ENCODE results near the gene RPL38. TPM values are rescaled to one million over a fixed set of nuclear protein-coding genes. Genes with fewer than 3 reads are reported as not detected.
A peak's percentile ranks its signal among the peaks of the same experiment; 100 is the strongest.

Gene RPL38
- total RNA-seq, 1 donor from 2014 or later: 393 TPM

DNA sequence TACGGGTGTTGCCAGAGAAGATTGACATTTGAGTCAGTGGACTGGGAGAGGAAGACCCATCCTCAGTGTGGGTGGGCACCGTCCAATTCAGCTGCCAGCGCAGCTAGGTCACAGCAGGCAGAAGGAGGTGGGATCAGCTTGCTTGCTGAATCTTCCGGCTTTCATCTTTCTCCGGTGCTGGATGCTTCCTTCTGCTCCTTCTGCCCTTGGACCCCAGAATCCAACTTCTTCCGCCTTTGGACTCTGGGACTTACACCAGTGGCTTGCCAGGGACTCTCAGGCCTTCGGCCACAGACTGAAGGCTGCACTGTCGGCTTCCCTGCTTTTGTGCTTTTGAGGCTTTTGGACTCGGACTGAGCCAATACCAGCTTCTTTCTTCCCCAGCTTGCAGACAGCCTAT lies 46.1 kb upstream of the RPL38 start:
- no peak overlapping the region for H3K27ac ChIP-seq
- no peaks in the 10 kb centered on the region for H3K4me1 ChIP-seq
- H3K9me3 ChIP-seq (ENCODE audit: low read depth): no peaks in the 10 kb centered on the region
- Mint-ChIP-seq H3K36me3 (no peaks in the 10 kb centered on the region), H3K4me3 (no peak overlapping the region), H3K9me3 (peaks cover 7% of the 10 kb centered on the region), H3K4me1 (peaks cover 11% of the 10 kb centered on the region), H3K27ac (no peak overlapping the region), H3K27me3 (ENCODE audit: insufficient read depth, low read depth) (peaks cover 4% of the 10 kb centered on the region)
- H2AFZ ChIP-seq (replicated peaks): no peak overlapping the region
- H3K27me3 ChIP-seq: no peaks in the 10 kb centered on the region
- H3F3A ChIP-seq (ENCODE audit: low read depth): no peaks in the 10 kb centered on the region
- H3K79me2 ChIP-seq (ENCODE audit: low read depth): no peaks in the 10 kb centered on the region
- H3K4me2 ChIP-seq: no peak overlapping the region
- TF ChIP-seq EZH2 (IDR thresholded peaks at IDR 0.05) (no peak), EZH2phosphoT487 (IDR thresholded peaks at IDR 0.05) (no peak)
- TF ChIP-seq, protein P1, sequence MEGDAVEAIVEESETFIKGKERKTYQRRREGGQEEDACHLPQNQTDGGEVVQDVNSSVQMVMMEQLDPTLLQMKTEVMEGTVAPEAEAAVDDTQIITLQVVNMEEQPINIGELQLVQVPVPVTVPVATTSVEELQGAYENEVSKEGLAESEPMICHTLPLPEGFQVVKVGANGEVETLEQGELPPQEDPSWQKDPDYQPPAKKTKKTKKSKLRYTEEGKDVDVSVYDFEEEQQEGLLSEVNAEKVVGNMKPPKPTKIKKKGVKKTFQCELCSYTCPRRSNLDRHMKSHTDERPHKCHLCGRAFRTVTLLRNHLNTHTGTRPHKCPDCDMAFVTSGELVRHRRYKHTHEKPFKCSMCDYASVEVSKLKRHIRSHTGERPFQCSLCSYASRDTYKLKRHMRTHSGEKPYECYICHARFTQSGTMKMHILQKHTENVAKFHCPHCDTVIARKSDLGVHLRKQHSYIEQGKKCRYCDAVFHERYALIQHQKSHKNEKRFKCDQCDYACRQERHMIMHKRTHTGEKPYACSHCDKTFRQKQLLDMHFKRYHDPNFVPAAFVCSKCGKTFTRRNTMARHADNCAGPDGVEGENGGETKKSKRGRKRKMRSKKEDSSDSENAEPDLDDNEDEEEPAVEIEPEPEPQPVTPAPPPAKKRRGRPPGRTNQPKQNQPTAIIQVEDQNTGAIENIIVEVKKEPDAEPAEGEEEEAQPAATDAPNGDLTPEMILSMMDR (IDR thresholded peaks at IDR 0.05): no peak
- no peak overlapping the region for H3K9ac ChIP-seq
- no peak for DNase-seq (ENCODE audit: low spot score)
- H3K4me3 ChIP-seq: no peak overlapping the region
- no peaks in the 10 kb centered on the region for H4K20me1 ChIP-seq (ENCODE audit: low read depth)
- H3K36me3 ChIP-seq: no peaks in the 10 kb centered on the region

DNA sequence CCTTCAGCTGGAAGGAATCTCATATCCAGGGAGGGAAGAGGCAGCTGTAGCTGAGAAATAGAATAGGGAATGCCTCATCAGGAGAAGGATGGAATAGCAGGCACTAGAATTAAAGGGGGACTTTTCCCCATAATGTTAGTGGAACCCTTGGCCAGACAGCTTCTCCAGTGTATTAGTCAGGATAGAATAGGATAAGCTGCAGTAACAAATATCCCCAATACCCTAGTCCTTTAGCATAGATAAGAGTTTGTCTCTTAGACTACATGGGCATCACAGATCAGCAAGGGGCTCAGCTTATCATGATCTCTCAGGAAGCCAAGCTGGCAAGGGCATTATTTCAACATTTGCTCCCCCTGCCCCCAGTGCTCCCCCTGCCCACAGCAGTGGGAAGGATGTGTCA lies 44.7 kb upstream of the RPL38 start:
- H3K27me3 Mint-ChIP-seq (ENCODE audit: insufficient read depth, low read depth): peaks cover 4% of the 10 kb centered on the region
- H3F3A ChIP-seq (ENCODE audit: low read depth): no peaks in the 10 kb centered on the region
- no peaks in the 10 kb centered on the region for H3K27me3 ChIP-seq
- no peaks in the 10 kb centered on the region for H3K36me3 ChIP-seq
- H3K4me1 ChIP-seq: peaks cover 7% of the 10 kb centered on the region
- no peak overlapping the region for H3K4me2 ChIP-seq
- no peak for TF ChIP-seq EZH2 (IDR thresholded peaks at IDR 0.05)
- TF ChIP-seq, protein P1 (IDR thresholded peaks at IDR 0.05): no peak
- no peak for TF ChIP-seq EZH2phosphoT487 (IDR thresholded peaks at IDR 0.05)
- H3K79me2 ChIP-seq (ENCODE audit: low read depth): no peaks in the 10 kb centered on the region
- H2AFZ ChIP-seq (replicated peaks): no peak overlapping the region
- no peaks in the 10 kb centered on the region for H4K20me1 ChIP-seq (ENCODE audit: low read depth)
- peaks cover 7% of the 10 kb centered on the region for H3K9me3 Mint-ChIP-seq
- H3K27ac ChIP-seq: no peak overlapping the region
- H3K36me3 Mint-ChIP-seq: no peaks in the 10 kb centered on the region
- DNase-seq (ENCODE audit: low spot score): no peak
- H3K4me3 Mint-ChIP-seq: no peak overlapping the region
- H3K9me3 ChIP-seq (ENCODE audit: low read depth): no peaks in the 10 kb centered on the region
- H3K9ac ChIP-seq: no peak overlapping the region
- no peak overlapping the region for H3K4me3 ChIP-seq
- H3K27ac Mint-ChIP-seq: peak overlapping the region; percentile 48
- H3K4me1 Mint-ChIP-seq: peaks cover 11% of the 10 kb centered on the region

DNA sequence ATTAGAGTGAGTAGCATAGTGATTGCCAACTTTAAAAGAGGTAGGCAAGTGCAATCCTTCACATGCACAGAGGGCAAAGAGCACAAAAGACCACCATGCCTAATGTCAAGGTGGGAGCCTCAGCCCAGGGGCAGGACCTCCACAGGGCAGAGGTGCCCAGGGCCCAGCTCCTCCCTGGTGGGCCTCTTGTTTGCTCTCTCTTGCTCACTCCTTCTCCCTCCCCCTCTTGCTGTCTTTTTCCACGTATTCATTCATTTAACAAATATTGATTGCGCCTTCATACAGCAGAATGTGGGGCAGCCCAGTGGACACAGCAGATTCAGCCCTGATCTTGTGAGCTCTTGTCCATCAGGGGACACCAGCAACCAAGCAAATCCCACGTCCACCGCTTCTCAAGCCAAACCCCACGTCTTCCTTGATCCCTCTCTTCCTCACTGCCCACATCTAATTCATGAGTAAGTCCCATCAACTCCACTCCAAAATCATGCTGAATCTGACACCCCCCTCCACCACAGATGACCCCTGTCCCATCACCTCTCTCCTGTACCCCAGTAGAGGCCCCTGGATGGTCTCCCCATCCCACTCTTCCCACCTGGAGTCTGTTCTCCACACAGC lies 44.1 kb upstream of the RPL38 start:
- no peak overlapping the region for H3K27ac ChIP-seq
- H2AFZ ChIP-seq (replicated peaks): no peak overlapping the region
- Mint-ChIP-seq H3K36me3 (no peaks in the 10 kb centered on the region), H3K27ac (no peak overlapping the region), H3K4me3 (no peak overlapping the region), H3K9me3 (peaks cover 7% of the 10 kb centered on the region), H3K4me1 (peaks cover 11% of the 10 kb centered on the region), H3K27me3 (ENCODE audit: insufficient read depth, low read depth) (peaks cover 4% of the 10 kb centered on the region)
- H3F3A ChIP-seq (ENCODE audit: low read depth): no peaks in the 10 kb centered on the region
- TF ChIP-seq, protein P1 (IDR thresholded peaks at IDR 0.05): no peak
- TF ChIP-seq EZH2 (IDR thresholded peaks at IDR 0.05) (no peak), EZH2phosphoT487 (IDR thresholded peaks at IDR 0.05) (no peak)
- no peaks in the 10 kb centered on the region for H3K36me3 ChIP-seq
- H3K27me3 ChIP-seq: no peaks in the 10 kb centered on the region
- no peaks in the 10 kb centered on the region for H3K9me3 ChIP-seq (ENCODE audit: low read depth)
- no peaks in the 10 kb centered on the region for H4K20me1 ChIP-seq (ENCODE audit: low read depth)
- peaks cover 10% of the 10 kb centered on the region for H3K4me1 ChIP-seq
- no peaks in the 10 kb centered on the region for H3K79me2 ChIP-seq (ENCODE audit: low read depth)
- no peak overlapping the region for H3K4me3 ChIP-seq
- H3K9ac ChIP-seq: no peak overlapping the region
- DNase-seq (ENCODE audit: low spot score): no peak
- H3K4me2 ChIP-seq: no peak overlapping the region
